H1 (cell line): ENCODE data around the gene TIMM22. TPM values are rescaled to one million over a fixed set of nuclear protein-coding genes. Genes with fewer than 3 reads are reported as not detected.

ENCODE experiments used
- CTCF ChIA-PET: fragments of 300-600 bp; sonication (Branson Sonifier 250); formaldehyde crosslinking; loops from one replicate; lab custom pipeline; 2021; ENCODE audit not compliant: partially characterized antibody; lab: Charles Lee
- POLR2A ChIA-PET: fragments of 300-600 bp; sonication (Branson Sonifier 250); formaldehyde crosslinking; loops from one replicate; lab custom pipeline; 2021; ENCODE audit warnings: inconsistent platforms; ENCODE audit not compliant: partially characterized antibody; lab: Charles Lee
- DNase-seq, 2 experiments: peaks; one replicate each; pipeline versions ENCODE4 v3.0.0 to v3.0.0-alpha.2; 2010 to 2022; ENCODE audit warnings: low spot score in 2 of 2, low read depth in 1 of 2, mixed read lengths in 1 of 2
- FAIRE-seq: peaks from 2 replicates; lab custom pipeline; 2011; peaks lifted over from hg19 to GRCh38; lab: Jason Lieb, UNC
- H2AFZ ChIP-seq: 2 replicates; pipeline ENCODE4 v1.8.1; 2012; ENCODE audit warnings: low read length, inconsistent platforms
- H2AK5ac ChIP-seq: 2 replicates; pipeline ENCODE4 v1.6.1; 2013; ENCODE audit warnings: low read depth, low read length
- H2BK120ac ChIP-seq: replicated peaks from 2 replicates; pipeline ENCODE3; 2013; ENCODE audit warnings: low read depth, low read length, inconsistent platforms
- H2BK12ac ChIP-seq: 2 replicates; pipeline ENCODE4 v1.6.1; 2013; ENCODE audit warnings: low read depth, low read length
- H2BK15ac ChIP-seq: 2 replicates; pipeline ENCODE4 v1.6.1; 2013; ENCODE audit warnings: low read length
- H2BK20ac ChIP-seq: 2 replicates; pipeline ENCODE4 v1.6.1; 2013; ENCODE audit warnings: low read length
- H2BK5ac ChIP-seq: 2 replicates; pipeline ENCODE4 v1.6.1; 2013; ENCODE audit warnings: low read depth, low read length
- H3K14ac ChIP-seq: 2 replicates; pipeline ENCODE4 v1.6.1; 2013; ENCODE audit warnings: inconsistent platforms; ENCODE audit not compliant: insufficient read length
- H3K18ac ChIP-seq: 2 replicates; pipeline ENCODE4 v1.6.1; 2013; ENCODE audit warnings: low read length; ENCODE audit errors: extremely low read depth
- H3K23ac ChIP-seq: 2 replicates; pipeline ENCODE4 v1.6.1; 2013; ENCODE audit warnings: inconsistent platforms; ENCODE audit not compliant: insufficient read length
- H3K23me2 ChIP-seq: 2 replicates; pipeline ENCODE4 v1.6.1; 2013; ENCODE audit warnings: low read depth, low read length
- H3K27ac ChIP-seq: 2 replicates; pipeline ENCODE4 v1.6.1; 2011; ENCODE audit warnings: low read depth, low read length, inconsistent platforms
- H3K27me3 ChIP-seq, 4 experiments: replicated peaks in 1 of 4; 1 replicate in 1 of 4; 2 replicates in 3 of 4; pipeline versions ENCODE4 v1.6.1 to v1.8.1; 2011 to 2013; ENCODE audit warnings: low read length in 3 of 4, mild to moderate bottlenecking in 3 of 4, inconsistent platforms in 2 of 4, mixed read lengths in 2 of 4, moderate library complexity in 1 of 4; ENCODE audit not compliant: control insufficient read depth in 3 of 4, insufficient read depth in 3 of 4; ENCODE audit errors: extremely low read depth in 1 of 4
- H3K36me3 ChIP-seq, 4 experiments: 2 replicates each; pipeline versions ENCODE4 v1.6.1 to v1.8.1; 2011 to 2013; ENCODE audit warnings: mild to moderate bottlenecking in 4 of 4, low read length in 3 of 4, moderate library complexity in 2 of 4, control low read depth in 1 of 4, inconsistent platforms in 1 of 4; ENCODE audit not compliant: insufficient read depth in 4 of 4, control insufficient read depth in 2 of 4
- H3K4ac ChIP-seq: replicated peaks from 2 replicates; pipeline ENCODE3; 2013; ENCODE audit warnings: low read length, low read depth, mixed read lengths, inconsistent platforms; ENCODE audit not compliant: insufficient read length
- H3K4me1 ChIP-seq, 4 experiments: replicated peaks in 1 of 4; 1 replicate in 1 of 4; 2 replicates in 3 of 4; pipeline versions ENCODE4 v1.6.1 to v1.8.1; 2011 to 2013; ENCODE audit warnings: low read length in 3 of 4, inconsistent platforms in 2 of 4, mixed read lengths in 1 of 4; ENCODE audit not compliant: insufficient read depth in 4 of 4, control insufficient read depth in 3 of 4
- H3K4me2 ChIP-seq, 2 experiments: 2 replicates each; pipeline versions ENCODE4 v1.6.1 to v1.8.1; 2011 to 2013; ENCODE audit warnings: low read depth in 2 of 2, low read length in 2 of 2, control low read depth in 1 of 2, inconsistent platforms in 1 of 2, mild to moderate bottlenecking in 1 of 2; ENCODE audit not compliant: insufficient read depth in 1 of 2
- H3K4me3 ChIP-seq, 4 experiments: fragments of 200-600, 300-600 bp in 1 of 4; sonication (generic), shearing (Covaris generic), sonication (Bioruptor Twin) in 1 of 4; 2 replicates each; pipeline versions ENCODE4 v1.5.1 to v1.8.1; 2011 to 2016; ENCODE audit warnings: low read length in 4 of 4, low read depth in 3 of 4, control low read depth in 2 of 4, inconsistent platforms in 2 of 4, mild to moderate bottlenecking in 2 of 4, mixed read lengths in 1 of 4, moderate library complexity in 1 of 4; ENCODE audit not compliant: insufficient read depth in 2 of 4; ENCODE audit errors: extremely low read depth in 1 of 4
- H3K56ac ChIP-seq: replicated peaks from 2 replicates; pipeline ENCODE3; 2013; ENCODE audit warnings: low read depth, mild to moderate bottlenecking, mixed read lengths, low read length, inconsistent platforms; ENCODE audit not compliant: insufficient read length
- H3K79me1 ChIP-seq: 2 replicates; pipeline ENCODE4 v1.6.1; 2013; ENCODE audit warnings: low read depth, low read length, control low read depth
- H3K79me2 ChIP-seq, 2 experiments: 2 replicates each; pipeline versions ENCODE4 v1.6.1 to v1.8.1; 2012 to 2013; ENCODE audit warnings: low read length in 2 of 2, mild to moderate bottlenecking in 2 of 2, inconsistent platforms in 1 of 2; ENCODE audit not compliant: insufficient read depth in 2 of 2, control insufficient read depth in 1 of 2
- H3K9ac ChIP-seq, 4 experiments: replicated peaks in 1 of 4; 1 replicate in 1 of 4; 2 replicates in 3 of 4; pipeline versions ENCODE4 v1.6.1 to v1.8.1; 2011 to 2013; ENCODE audit warnings: low read depth in 3 of 4, low read length in 3 of 4, control low read depth in 2 of 4, mild to moderate bottlenecking in 2 of 4, moderate library complexity in 2 of 4, inconsistent platforms in 1 of 4; ENCODE audit errors: extremely low read depth in 1 of 4
- H3K9me3 ChIP-seq, 2 experiments: 2 replicates each; pipeline versions ENCODE4 v1.6.1 to v1.8.1; 2012 to 2013; ENCODE audit warnings: mild to moderate bottlenecking in 2 of 2, moderate library complexity in 2 of 2, control low read depth in 1 of 2, inconsistent platforms in 1 of 2, low read depth in 1 of 2, low read length in 1 of 2, mixed read lengths in 1 of 2; ENCODE audit not compliant: insufficient read depth in 2 of 2
- H4K20me1 ChIP-seq, 2 experiments: replicated peaks in 1 of 2; 2 replicates each; pipeline versions ENCODE3 to v1.8.1; 2011 to 2013; ENCODE audit warnings: inconsistent platforms in 2 of 2, low read length in 2 of 2, mild to moderate bottlenecking in 1 of 2; ENCODE audit not compliant: insufficient read depth in 2 of 2, control insufficient read depth in 1 of 2
- H4K5ac ChIP-seq: 2 replicates; pipeline ENCODE4 v1.6.1; 2013; ENCODE audit warnings: low read length, low read depth, mixed read lengths, inconsistent platforms; ENCODE audit not compliant: insufficient read length
- H4K8ac ChIP-seq: 2 replicates; pipeline ENCODE4 v1.8.0; 2013; ENCODE audit warnings: mild to moderate bottlenecking, moderate library complexity, low read length, inconsistent platforms; ENCODE audit not compliant: insufficient read depth; ENCODE audit errors: extremely low read depth
- H4K91ac ChIP-seq: replicated peaks from 2 replicates; pipeline ENCODE3; 2013; ENCODE audit warnings: low read length, mixed read lengths, inconsistent platforms; ENCODE audit not compliant: insufficient read length
- EZH2 ChIP-seq: fragments of 200-600 bp; sonication (generic); IDR thresholded peaks from 2 replicates; pipeline ENCODE4 v1.7.1; 2012; ENCODE audit warnings: low read depth, mild to moderate bottlenecking, moderate library complexity, low read length, inconsistent platforms; ENCODE audit not compliant: severe bottlenecking
- FOSL1 ChIP-seq: IDR thresholded peaks from 2 replicates; pipeline ENCODE4 v1.6.1; 2011; ENCODE audit warnings: mild to moderate bottlenecking, low read depth, low read length, moderate library complexity; ENCODE audit not compliant: insufficient read depth
- WGBS, 2 experiments: shearing (Covaris generic) in 1 of 2; methylation state at CpG; one replicate each; pipeline versions ENCODE4 v1.1.6 to v1.1.7; 2013 to 2015; ENCODE audit warnings: low lambda C conversion rate in 2 of 2, mixed read lengths in 2 of 2, inconsistent platforms in 1 of 2, low coverage in 1 of 2, missing lambda C conversion rate in 1 of 2; ENCODE audit not compliant: insufficient replicate concordance in 2 of 2, insufficient coverage in 1 of 2, insufficient read length in 1 of 2; ENCODE audit errors: extremely low coverage in 1 of 2, missing lambda C conversion rate in 1 of 2; 5-methylcytosine and 5-hydroxymethylcytosine counted together
- polyA plus RNA-seq, 7 experiments: library from polyadenylated mRNA; depleted of rRNA in 3 of 7; stranded (reverse) in 5 of 7; unstranded in 2 of 7; fragments of >200 nt in 5 of 7; fragments of 200-250 nt in 2 of 7; gene quantifications; 1 replicate in 5 of 7; 2 replicates in 1 of 7; 4 replicates in 1 of 7; pipeline versions ENCODE4 v1.2.1 to v1.2.3, GENCODE V29; 2011 to 2013; ENCODE audit warnings: missing spikeins in 2 of 7, mixed read lengths in 2 of 7
- total RNA-seq: library from RNA; stranded (reverse); fragmentation: NEBNext Ultra II Directional; extraction: Animal tissue kit (Norgen Biotek cat#: 25700); gene quantifications from 2 replicates; pipeline ENCODE4 v1.2.1, GENCODE V29; 2021

TIMM22 gene
- total and polyA plus RNA-seq, 2 of the 8 experiments (the other 6 are each of a cell fraction or from before 2014, with no cell fraction given) = 13.8 to 17.4 TPM

DNA sequence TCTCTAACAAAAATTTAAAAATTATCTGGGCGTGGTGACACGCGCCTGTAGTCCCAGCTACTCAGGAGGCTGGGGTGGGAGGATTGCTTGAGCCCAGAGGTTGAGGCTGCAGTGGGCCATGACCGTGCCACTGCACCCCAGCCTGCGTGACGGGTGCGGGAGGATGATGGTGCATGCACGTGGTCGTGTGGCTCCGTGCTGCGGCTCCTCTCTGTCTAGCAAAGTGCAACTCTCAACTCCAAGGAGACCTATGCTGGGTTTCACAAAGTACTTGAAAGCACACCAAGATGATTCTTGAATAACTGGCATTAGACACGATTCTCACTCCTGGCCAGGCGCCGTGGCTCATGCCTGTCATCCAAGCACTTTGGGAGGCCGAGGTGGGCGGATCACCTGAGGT, 43.2 kb upstream of the TIMM22 start:
- Histone ChIP-seq H4K20me1 (peaks cover 4 to 6% of the 10 kb centered on the region in 2 experiments), H4K5ac (no peak overlapping the region), H2BK12ac (no peak overlapping the region), H3K79me1 (peaks cover 14% of the 10 kb centered on the region), H2AFZ (no peak overlapping the region), H2BK120ac (no peak overlapping the region), H3K27me3 (no peaks in the 10 kb centered on the region), H3K4me2 (no peak overlapping the region), H3K79me2 (peaks cover 0 to 52% of the 10 kb centered on the region in 2 experiments; a peak in 3 of 4 replicates), H3K23me2 (no peaks in the 10 kb centered on the region; the same call in 1 of the 2 replicates), H3K14ac (no peak overlapping the region), H2BK20ac (no peak overlapping the region), H2AK5ac (no peak overlapping the region), H4K91ac (no peak overlapping the region), H3K4ac (no peak overlapping the region), H3K18ac (no peak overlapping the region), H3K4me3 (no peak overlapping the region), H3K9ac (no peak overlapping the region), H4K8ac (no peak overlapping the region), H3K4me1 (peaks cover 10 to 20% (median 13%) of the 10 kb centered on the region in 4 experiments), H3K9me3 (no peaks in the 10 kb centered on the region; a peak in 1 of 4 replicates), H3K36me3 (no peaks in the 10 kb centered on the region), H3K27ac (no peak overlapping the region), H2BK15ac (no peak overlapping the region), H2BK5ac (no peak overlapping the region), H3K23ac (no peak overlapping the region), H3K56ac (no peak overlapping the region)
- no peak for DNase-seq
- ChIA-PET CTCF (no interaction called here), POLR2A (no interaction called here)
- TF ChIP-seq FOSL1 = no peak
- no peak for TF ChIP-seq EZH2
- 88% methylated on average over 16 of the region's 16 CpGs; no CpG with 5 or more reads in 1 of the 2 experiments for WGBS, 2 experiments
- no peak for FAIRE-seq
